HTR-8/SVneo (cell line): ENCODE results near the gene SUMO3.
A peak's percentile ranks its signal among the peaks of the same experiment; 100 is the strongest.

ENCODE experiments used
- DNase-seq: peaks from one replicate; pipeline ENCODE4 v3.0.0; 2011; ENCODE audit warnings: low spot score, mixed read lengths; ENCODE audit not compliant: insufficient read length
- FAIRE-seq: peaks from 2 replicates; lab custom pipeline; 2011; peaks lifted over from hg19 to GRCh38; lab: Jason Lieb, UNC

Gene SUMO3

DNA sequence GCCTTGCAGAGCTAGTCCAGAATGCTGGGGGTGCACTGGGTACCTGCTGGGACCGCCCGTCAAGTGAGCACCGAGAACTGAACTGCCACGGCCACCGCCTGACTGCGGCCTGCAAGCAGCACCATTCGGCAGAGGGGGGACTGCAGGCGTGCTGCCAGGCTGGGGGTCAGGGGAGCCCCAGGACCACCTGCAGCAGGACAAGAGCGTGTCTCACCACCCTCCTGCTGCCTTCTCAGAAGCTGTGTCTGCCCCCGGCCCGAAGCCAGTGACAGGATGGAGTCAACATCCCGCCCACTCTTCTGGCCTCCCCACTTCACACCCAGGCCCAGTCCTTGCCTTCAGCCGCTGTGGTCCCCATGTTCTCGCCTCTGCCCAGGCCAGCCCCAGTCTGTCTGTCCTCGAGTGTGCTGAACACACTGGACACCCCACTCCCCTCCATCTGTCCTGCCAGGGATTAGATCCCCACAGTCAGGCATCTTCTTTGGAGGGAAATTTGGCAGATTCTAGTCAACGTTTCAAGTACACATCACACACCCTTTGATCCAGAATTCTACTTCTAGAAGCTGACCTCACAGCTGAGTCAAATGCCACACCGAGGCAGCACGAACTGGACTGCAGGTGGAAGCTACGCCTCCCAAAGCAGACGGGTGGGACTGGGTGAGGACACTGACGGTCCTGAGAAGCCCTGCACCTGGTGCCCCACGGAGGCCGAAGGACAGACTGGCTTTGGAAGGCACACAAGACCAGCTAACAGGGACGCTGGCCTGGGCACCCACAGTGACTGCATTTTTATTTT, 29.6 kb upstream of the SUMO3 start:
- no peak for FAIRE-seq

DNA sequence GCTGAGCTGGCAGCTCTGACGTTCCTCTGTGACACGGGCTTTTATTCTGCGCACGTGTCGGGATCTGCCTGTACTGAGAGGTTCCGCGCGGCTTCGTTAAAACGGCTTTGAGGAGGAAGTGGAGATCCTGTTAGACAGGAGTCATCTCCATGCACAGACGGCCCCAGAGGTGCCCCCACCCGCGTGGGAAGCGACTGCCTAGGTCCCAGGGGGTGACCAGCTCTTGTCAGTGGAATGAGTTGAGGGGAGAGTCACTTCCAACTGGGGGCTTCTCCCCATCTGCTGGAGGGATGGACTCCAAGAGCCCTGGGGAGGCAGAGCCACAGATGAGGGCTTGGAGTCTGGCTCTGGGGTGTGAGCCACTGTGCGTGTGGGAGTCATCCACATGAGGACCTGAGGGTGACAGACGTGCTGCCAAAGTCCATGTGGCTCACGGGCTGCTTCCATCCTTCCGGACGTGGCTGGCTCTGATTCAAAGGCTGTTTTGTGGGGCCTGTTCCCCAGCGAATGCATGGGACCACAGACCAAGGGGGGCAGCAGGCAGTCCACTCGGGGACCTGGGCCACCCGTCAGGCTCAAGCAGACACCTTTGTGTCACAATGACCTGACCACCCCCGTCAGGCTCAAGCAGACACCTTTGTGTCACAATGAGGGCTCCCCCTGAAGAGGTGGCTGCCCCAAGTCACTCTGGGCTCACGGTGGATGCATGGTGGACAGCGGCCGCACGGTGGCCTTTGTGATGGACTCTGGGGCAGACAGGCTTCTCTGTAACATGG, 28.8 kb upstream of the SUMO3 start:
- DNase-seq (no peak), FAIRE-seq (no peak)

More for the DNA sequence above, 29.6 kb upstream of the SUMO3 start:
- DNase-seq = no peak

DNA sequence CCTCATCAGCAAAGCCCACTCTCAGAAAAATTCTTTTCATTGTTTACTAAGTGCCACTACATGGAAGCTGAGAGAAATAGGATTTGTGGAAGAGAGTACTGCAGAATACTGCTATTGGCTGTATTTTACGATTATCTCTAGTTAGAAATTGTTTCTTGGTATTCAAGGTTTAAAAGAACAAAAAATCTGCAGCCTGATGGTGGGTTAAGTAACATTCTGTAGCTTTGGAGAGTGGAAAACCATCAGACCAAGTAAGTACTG, 28.3 kb upstream of the SUMO3 start:
- no peak for FAIRE-seq
- no peak for DNase-seq

DNA sequence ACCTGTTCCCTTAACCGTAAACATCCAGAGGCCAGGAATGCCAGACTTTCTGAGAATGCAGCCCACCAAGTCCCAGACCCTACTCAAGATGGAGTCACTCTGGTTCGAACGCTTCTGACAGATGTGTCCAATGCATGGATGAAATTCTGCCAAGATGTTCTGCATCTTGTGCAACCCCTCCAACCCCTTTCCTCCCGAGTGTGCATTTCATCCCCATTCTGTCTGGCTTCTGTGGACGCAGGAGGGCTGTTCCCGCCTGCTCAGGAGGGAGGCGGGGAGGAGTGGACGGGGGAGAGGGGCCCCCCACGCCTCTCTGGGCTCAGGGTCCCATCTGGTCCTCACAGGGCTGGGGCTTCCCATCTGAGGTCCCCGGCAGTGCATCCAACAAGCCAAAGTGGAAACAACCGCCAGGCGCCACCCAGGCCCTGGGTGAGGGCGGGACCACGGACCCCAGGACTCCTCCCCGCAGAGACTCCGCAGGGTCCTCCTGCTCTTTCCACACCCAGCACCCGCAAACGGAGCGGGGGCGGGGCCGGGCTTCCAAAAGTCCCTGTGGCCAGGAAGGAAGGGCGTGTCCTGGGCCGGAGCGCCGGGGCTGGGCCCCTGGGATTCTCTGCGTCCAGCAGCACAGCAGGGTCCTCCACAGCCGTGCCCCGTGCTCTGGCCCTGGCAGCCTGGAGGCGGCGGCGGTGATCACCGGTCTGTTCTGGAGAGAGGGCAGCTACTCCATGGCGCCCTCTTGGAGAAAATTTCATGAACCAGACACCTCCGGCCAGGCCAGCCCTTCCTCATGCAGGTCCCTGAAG, 27.8 kb upstream of the SUMO3 start:
- DNase-seq (peak; percentile 38), FAIRE-seq (no peak)

DNA sequence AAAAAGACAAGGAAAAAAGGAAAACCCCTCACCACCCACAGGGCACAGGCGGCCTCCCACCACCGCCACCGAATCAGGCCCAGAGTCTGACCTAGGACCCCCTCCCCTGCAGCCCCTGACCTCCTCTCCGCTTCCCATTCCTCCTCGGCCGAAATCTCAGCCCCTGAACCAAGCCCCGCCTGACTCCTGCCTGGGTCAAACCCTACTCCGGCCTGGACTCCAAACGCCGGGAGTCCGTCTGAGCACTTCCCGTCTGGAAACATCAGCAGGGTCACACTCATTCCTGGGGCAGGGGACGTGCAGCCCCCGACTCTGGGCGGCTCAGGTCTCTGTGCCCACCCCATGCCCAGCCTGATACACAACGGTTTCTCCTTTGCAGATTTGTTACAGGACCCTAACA, 26.4 kb upstream of the SUMO3 start:
- DNase-seq (no peak), FAIRE-seq (no peak)

DNA sequence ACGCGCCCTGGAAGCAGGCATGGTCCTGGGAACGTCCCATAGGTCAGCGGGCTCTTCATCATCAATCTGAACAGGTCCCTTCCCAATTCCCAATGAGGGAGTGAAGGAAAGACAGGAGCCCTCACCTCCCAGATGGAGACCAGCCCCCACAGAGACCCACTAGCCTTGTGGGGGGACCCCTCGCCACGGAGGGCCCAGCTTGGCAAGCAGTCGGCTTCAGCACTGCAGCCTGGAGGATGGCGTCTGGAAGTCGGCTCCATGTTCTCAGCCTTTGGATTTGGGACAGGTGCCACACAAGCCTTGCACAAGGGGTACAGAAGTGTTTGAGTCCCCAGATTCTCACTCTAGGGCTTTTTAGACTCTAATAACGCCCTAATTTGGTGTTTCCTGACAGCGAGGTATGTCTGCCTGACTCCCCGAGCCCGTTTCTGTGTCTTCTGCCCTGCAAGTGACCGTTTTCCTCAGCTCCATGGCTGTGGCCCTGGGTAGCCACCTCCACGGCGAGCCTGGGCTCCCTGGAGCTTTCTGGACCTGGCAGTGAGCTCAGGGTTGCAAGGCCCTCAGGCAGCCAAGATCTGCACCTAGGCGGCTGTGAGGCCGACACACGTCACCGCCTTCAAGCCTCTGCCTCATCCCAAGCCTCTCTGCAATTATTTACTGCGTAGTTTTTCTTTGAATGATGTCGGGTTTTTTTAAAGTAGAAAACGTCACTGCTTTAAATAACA, 25.0 kb upstream of the SUMO3 start:
- no peak for FAIRE-seq
- no peak for DNase-seq

DNA sequence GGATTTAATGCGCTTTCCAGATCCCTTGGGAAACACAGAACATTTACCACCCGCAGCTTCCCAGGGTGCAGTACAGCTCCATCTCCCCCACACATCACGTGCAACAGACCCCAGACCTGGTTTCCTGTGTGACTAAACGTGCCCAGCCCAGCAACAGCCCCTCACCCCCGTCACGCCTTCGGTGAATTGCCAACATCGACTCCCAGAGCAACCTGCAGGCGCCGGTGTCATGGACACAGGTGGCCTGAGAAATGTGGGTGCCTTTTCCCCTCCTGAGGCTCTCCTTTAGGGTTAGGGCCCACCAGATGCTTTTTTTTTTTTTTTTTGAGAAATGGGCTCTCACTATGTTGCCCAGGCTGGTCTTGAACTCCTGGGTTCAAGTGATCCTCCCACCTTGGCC, 24.2 kb upstream of the SUMO3 start:
- FAIRE-seq (no peak), DNase-seq (no peak)

DNA sequence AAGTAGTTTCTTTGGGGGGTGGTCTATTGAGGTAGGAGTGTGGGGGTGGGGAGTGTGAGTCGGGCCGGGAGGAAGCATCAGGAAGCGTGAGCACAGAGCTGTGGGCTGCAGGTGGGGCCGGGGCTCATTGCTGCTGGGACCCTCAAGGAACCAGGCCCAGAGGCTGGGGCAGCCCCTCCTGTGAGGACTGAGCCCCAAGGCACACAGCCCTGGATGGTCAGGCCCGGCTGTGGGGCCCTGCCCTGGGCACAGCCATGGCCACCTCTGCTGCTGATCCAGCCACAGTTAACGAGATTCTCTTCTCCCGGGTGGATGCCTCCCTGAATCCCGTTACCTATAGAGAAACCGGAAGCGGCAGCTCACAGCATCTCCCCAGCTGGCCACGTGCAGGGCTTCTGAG, 22.9 kb upstream of the SUMO3 start:
- FAIRE-seq (no peak), DNase-seq (no peak)

DNA sequence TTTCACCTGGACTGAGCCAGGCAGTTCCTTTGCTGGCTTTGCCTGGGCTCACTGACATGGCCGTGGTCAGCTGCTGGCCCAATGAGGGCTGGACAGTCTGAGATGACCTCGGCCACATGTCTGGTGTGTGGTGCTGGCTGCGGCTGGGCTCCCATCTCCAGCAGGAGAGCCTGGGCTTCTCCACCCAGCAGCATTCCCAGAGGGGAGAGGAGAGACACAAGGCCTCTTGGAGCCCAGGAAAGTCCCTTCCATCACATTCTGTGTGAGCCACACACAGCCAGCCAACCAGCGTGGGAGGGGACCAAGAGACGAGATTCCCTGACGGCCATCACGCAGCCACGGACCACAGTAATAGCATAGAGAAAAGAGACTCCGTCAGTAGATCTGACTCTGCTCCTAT, 21.1 kb upstream of the SUMO3 start:
- no peak for FAIRE-seq
- DNase-seq = no peak

DNA sequence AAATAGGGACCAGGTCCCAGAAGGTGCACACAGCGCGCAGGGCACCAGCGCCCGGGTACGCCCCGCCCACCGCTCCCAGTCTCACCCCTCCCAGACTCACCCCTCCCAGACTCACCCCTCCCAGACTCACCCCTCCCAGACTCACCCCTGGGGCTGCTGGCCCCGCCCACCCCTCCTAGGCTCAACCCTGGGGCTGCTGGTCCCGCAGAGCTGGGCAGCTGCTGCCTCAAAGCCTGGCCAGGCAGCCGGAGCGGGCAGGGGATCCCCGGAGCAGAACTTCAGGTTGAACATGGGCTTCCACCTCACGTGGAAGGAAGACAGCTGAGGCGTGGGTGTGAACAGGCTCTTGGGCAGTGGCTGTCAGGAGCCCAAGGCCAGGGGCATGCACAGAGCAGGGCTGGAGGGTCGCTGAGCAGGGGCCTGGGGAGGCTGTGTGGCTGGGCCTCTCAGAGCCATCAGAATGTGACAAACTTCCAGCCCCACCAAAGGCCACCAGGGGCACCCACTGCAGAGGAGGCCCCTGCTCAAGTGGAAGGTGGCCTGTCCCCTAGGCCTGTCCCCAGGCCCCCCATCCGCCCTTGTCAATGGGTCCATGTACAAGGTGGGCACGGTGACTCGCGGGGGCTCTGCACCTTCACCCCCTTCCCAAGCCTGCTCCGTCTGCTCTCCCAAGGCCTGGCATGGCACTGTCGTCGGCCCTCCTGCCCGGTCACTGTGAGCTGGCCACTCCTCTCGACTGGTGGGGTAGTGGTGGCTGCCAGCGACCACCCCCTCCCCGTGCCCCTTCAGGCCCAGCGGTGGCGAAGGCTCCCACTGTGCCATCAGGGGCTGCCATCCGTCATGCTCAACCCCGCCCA, 20.4 kb upstream of the SUMO3 start:
- peak; percentile 16 for FAIRE-seq
- DNase-seq = no peak

DNA sequence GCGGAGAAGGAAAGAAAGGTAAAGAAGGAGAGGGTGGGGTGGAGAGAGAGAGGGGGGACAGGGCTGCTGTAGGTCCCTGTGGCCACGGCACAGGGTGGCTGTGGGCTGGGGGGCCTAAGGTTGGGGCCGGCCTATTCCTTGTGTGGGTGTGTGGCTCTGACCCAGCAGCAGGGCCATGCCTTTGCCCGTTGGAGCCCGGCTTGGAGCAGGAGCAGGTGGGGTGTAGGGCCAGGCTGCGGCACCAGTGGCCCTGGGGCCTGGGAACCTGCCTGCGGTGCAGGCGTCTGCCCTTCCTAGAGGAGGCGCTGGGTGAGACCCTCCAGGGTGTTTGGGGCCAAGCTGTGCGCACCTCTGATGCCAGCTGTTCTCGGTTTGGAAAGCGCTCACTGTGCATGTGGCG, 19.7 kb upstream of the SUMO3 start:
- FAIRE-seq (no peak), DNase-seq (no peak)

DNA sequence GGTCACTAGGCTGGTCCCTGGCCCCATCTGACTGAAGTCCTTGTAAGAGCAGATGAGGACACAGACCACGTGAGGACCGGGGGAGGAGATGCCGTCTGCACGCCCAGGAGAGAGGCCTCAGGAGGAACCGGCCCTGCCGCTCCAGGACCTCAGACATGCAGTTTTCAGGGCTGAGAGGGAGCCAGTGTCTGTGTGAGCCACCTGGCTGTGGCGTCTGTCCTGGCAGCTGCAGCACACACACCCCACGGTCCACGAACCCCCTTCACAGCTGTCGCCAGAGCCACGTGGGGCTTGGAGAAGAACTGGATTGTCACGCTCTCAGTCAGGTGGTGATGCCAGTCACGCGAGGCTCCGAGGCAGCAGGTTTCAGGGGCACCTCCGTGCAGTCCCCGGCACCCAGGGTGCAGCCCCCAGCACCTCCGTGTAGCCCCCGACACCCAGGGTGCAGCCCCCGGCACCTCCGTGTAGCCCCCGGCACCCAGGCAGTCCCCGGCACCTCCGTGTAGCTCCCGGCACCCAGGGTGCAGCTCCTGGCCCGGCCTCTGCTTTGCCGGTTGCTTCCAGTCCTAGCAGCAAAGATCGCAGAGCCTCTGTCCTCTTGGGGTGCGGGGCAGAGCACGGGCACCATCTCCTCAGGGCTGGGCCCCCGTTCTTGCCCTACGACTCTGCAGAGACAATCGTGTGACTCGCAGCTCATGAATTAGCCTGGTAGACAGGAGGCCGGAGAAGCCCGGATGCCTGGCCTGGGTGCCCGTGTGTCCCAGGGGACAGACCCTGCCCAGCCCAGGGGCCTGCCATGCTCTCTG, 19.0 kb upstream of the SUMO3 start:
- DNase-seq = peak; percentile 64
- no peak for FAIRE-seq

DNA sequence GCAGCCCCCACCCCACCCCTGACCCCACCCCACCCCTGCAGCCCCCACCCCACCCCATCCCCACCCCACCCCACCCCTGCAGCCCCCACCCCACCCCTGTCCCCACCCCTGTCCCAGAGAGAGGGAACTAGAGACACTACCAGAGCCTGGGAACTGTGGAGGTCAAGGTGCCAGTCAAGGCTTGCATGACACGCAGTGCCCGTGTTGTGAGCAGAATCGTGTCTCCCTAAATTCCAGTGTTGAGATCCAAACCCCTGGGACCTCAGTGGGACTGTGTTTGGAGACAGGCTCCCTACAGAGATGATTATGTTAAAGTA, 18.4 kb upstream of the SUMO3 start:
- FAIRE-seq = no peak

DNA sequence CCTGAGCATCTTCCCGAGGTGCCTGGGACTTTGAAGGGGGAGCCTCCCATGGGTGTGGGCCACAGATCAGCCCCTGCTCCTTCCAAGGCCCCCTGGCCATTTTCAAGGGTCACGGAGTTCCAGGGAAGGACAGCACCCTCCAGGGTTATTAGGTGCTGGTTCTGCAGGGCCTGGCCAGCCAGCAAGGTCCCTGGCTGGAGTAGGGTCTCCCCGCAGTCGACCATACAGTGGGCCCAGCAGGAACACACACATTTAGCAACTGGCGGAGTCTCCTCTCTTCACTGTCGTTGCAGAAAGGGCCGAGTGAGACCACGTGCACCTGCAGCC, 17.7 kb upstream of the SUMO3 start:
- DNase-seq = no peak
- no peak for FAIRE-seq

More for the DNA sequence above, 18.4 kb upstream of the SUMO3 start:
- no peak for DNase-seq

DNA sequence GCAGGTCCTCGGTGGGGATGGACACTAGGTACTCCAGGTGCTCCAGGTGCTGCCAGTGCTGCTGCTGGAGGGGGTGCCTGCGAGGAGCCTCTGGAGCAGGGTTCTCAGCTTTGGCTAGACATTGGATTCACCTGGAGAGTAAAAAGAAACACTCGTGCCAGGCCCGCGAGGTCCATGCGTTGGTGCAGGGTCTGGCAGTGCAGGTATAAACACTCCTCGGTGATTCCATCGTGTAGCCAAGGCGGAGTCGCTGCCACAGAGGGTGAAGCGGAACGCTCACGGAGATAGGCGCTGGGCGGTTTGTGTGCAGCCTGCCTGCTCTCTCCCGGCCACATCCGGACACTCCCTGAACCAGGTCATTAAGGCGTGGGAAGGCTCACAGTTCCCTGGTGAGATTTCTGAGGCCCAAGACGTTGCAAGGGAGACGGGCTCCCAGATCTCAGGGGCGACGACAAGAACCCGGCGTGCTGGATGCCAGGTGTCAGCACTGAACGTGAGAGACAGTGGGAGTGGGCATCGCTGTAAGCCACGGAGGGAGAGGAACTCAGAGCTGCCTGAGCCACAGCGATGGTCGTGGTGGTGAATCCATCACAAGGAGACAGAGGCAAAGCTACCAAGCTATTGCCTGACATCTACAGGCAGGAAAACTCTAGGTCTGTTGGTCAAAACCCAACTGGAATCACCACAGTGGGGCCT, 17.2 kb upstream of the SUMO3 start:
- DNase-seq (no peak), FAIRE-seq (no peak)

DNA sequence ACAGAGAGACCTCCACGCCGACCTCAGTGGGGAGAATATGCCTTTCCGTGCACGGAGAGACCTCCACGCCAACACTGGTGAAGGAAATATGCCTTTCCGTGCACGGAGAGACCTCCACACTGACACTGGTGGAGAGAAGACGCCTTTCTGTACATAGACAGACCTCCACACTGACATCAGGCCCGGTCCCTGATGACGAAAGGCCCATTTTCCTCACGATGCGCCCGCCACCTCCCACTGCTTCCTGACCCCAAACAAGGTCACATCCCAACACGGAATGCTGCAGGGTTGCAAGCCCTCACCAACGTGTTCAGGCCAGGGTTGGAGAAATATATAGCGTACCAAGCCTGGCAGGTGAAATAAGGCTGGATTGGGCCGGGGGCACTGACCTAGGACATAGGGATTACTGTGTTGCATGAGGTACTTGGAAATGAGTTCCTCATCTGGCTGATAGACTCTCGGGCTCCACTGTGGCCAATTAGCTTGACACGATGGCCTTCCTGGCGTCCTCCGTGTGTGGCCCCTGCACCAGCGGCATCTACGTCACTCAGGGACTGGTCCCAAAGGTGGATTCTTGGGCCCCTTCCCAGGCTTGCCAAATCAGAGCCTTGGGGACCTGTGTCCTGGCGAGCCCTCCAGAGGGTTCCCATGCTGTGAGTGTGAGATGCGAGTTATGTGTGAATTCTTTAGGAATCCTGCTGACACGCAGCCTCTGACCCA, 16.5 kb upstream of the SUMO3 start:
- no peak for DNase-seq
- no peak for FAIRE-seq

DNA sequence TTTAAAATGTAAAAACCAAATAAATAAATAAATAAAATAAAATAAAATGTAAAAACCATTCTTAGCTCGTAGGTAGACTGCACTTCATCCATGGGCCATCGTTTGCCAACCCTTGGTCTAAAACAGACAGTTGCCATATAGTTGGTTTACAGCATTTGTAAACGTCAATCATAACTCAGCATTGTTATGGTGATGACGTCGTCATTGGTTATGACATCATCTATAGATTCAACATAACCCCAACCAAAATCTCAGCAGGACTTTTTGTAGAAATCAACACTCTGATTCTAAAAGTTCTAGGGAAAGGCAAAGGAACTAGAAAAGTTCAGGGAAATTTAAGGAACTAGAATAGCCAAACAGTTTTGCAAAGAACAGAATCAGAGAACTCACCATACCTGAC, 15.8 kb upstream of the SUMO3 start:
- FAIRE-seq = no peak

More for the DNA sequence above, 15.8 kb upstream of the SUMO3 start:
- DNase-seq = no peak
